GM23338 (cell line): ENCODE data around the gene CCDC117. TPM values are rescaled to one million over a fixed set of nuclear protein-coding genes. Genes with fewer than 3 reads are reported as not detected.

Experiments
- ATAC-seq: fragments of 200-7000 bp; cut with Tn5 transposase; 3 replicates; pipeline ENCODE4 v1.9.1; 2020
- DNase-seq: peaks from one replicate; pipeline ENCODE4 v3.0.0-alpha.2; 2015; ENCODE audit warnings: low spot score
- H2AFZ ChIP-seq: fragments of 200-600 bp; sonication (generic); 2 replicates; pipeline ENCODE4 v1.8.0; 2016; ENCODE audit warnings: antibody characterized with exemption, mild to moderate bottlenecking, moderate library complexity
- H3F3A ChIP-seq: fragments of 200-600 bp; sonication (generic); replicated peaks from 2 replicates; pipeline ENCODE4 v1.8.0; 2017; ENCODE audit warnings: antibody characterized with exemption, mixed run types, low read depth
- H3K27ac ChIP-seq: fragments of 200-600 bp; sonication (generic); 2 replicates; pipeline ENCODE4 v1.6.1; 2016; ENCODE audit warnings: low read depth
- H3K27me3 ChIP-seq: fragments of 200-600 bp; sonication (generic); 2 replicates; pipeline ENCODE4 v1.8.0; 2016; ENCODE audit warnings: mild to moderate bottlenecking, mixed run types, moderate library complexity; ENCODE audit not compliant: insufficient read depth
- H3K36me3 ChIP-seq: fragments of 200-600 bp; sonication (generic); 2 replicates; pipeline ENCODE4 v1.8.0; 2016; ENCODE audit warnings: mild to moderate bottlenecking; ENCODE audit not compliant: insufficient read depth
- H3K4me1 ChIP-seq: fragments of 200-600 bp; sonication (generic); 2 replicates; pipeline ENCODE4 v1.8.0; 2016; ENCODE audit warnings: mild to moderate bottlenecking, moderate library complexity; ENCODE audit not compliant: insufficient read depth
- H3K4me2 ChIP-seq: fragments of 200-600 bp; sonication (generic); 2 replicates; pipeline ENCODE4 v1.7.1; 2017; ENCODE audit warnings: mixed run types
- H3K4me3 ChIP-seq: fragments of 200-600 bp; sonication (generic); 2 replicates; pipeline ENCODE4 v1.6.1; 2016; ENCODE audit warnings: mixed run types
- H3K79me2 ChIP-seq: fragments of 200-600 bp; sonication (generic); replicated peaks from 2 replicates; pipeline ENCODE4 v1.8.0; 2017; ENCODE audit warnings: mild to moderate bottlenecking; ENCODE audit not compliant: insufficient read depth
- H3K9me2 ChIP-seq: fragments of 200-600 bp; sonication (generic); 2 replicates; pipeline ENCODE4 v1.8.0; 2017; ENCODE audit not compliant: insufficient read depth
- H4K20me1 ChIP-seq: fragments of 200-600 bp; sonication (generic); replicated peaks from 2 replicates; pipeline ENCODE4 v1.8.0; 2017; ENCODE audit warnings: mild to moderate bottlenecking; ENCODE audit not compliant: insufficient read depth
- H3K27ac Mint-ChIP-seq: 2 replicates; pipeline ENCODE4 v1.8.0; 2020; ENCODE audit warnings: inconsistent platforms, mild to moderate bottlenecking, moderate library complexity, mixed read lengths
- H3K27me3 Mint-ChIP-seq: 3 replicates; pipeline ENCODE4 v1.8.0; 2022; ENCODE audit warnings: low read depth, mild to moderate bottlenecking, moderate library complexity, mixed read lengths, inconsistent platforms; ENCODE audit not compliant: insufficient read depth, poor library complexity
- H3K36me3 Mint-ChIP-seq: 3 replicates; pipeline ENCODE4 v1.8.0; 2021; ENCODE audit warnings: low read depth, mild to moderate bottlenecking, inconsistent platforms, moderate library complexity, mixed read lengths
- H3K4me1 Mint-ChIP-seq: 3 replicates; pipeline ENCODE4 v1.8.0; 2020; ENCODE audit warnings: mild to moderate bottlenecking, inconsistent platforms, mixed read lengths
- H3K4me3 Mint-ChIP-seq: 3 replicates; pipeline ENCODE4 v1.8.0; 2021; ENCODE audit warnings: moderate library complexity, mild to moderate bottlenecking, inconsistent platforms, mixed read lengths
- H3K9me3 Mint-ChIP-seq: 3 replicates; pipeline ENCODE4 v1.8.0; 2020; ENCODE audit warnings: moderate library complexity, mild to moderate bottlenecking, inconsistent platforms, mixed read lengths
- CREB1 ChIP-seq: fragments of 250-450 bp; sonication (Bioruptor Pico); IDR thresholded peaks from 2 replicates; pipeline ENCODE4 v1.5.0; 2020; ENCODE audit warnings: low read depth, mild to moderate bottlenecking, moderate library complexity
- EZH2 ChIP-seq: fragments of 200-600 bp; sonication (generic); IDR thresholded peaks from one replicate; pipeline ENCODE4 v1.8.0; 2017; ENCODE audit warnings: antibody characterized with exemption, mild to moderate bottlenecking, low read depth; ENCODE audit not compliant: unreplicated experiment
- JUNB ChIP-seq: IDR thresholded peaks from one replicate; pipeline ENCODE4 v1.6.1; 2016; ENCODE audit warnings: antibody characterized with exemption; ENCODE audit not compliant: unreplicated experiment
- NANOG ChIP-seq: IDR thresholded peaks from 2 replicates; pipeline ENCODE4 v1.6.1; 2016; ENCODE audit warnings: antibody characterized with exemption, borderline replicate concordance
- polyA plus RNA-seq: library from polyadenylated mRNA; unstranded; fragments of >200 nt; fragmentation: Nextera tagmentation; extraction: Ambion mirVana; gene quantifications from 2 replicates; pipeline ENCODE4 v1.2.1, GENCODE V29; 2016
- total RNA-seq: library from RNA; depleted of rRNA; stranded (reverse); fragments of >200 nt; shearing (Covaris generic); gene quantifications from 2 replicates; pipeline ENCODE4 v1.2.3, GENCODE V29; 2014
- TF ChIP-seq, protein P1 (sequence below), 2 experiments: fragments of 200-600 bp in 1 of 2; sonication (generic) in 1 of 2; conservative IDR thresholded peaks; 2 replicates each; pipeline versions ENCODE4 v1.5.1 to v1.6.1; 2016 to 2017; ENCODE audit warnings: antibody characterized with exemption in 2 of 2, low read depth in 2 of 2, mild to moderate bottlenecking in 2 of 2, moderate library complexity in 1 of 2
- TF ChIP-seq, protein P2 (sequence below): IDR thresholded peaks from 2 replicates; pipeline ENCODE4 v1.6.1; 2016; ENCODE audit warnings: antibody characterized with exemption
- TF ChIP-seq, protein P3 (sequence below): fragments of 250-450 bp; sonication (Bioruptor Pico); IDR thresholded peaks from 2 replicates; pipeline ENCODE4 v1.5.0; 2020; ENCODE audit warnings: mild to moderate bottlenecking, moderate library complexity

CCDC117 gene
- total and polyA plus RNA-seq, 2 experiments from 2014 or later: 23.9 to 54.1 TPM

- H3K27me3 Mint-ChIP-seq: peaks cover 14% of the 10 kb centered on the region
- peaks cover 46% of the 10 kb centered on the region for H3K79me2 ChIP-seq
- TF ChIP-seq CREB1: no peak
- no peak for TF ChIP-seq JUNB
- TF ChIP-seq, protein P1, sequence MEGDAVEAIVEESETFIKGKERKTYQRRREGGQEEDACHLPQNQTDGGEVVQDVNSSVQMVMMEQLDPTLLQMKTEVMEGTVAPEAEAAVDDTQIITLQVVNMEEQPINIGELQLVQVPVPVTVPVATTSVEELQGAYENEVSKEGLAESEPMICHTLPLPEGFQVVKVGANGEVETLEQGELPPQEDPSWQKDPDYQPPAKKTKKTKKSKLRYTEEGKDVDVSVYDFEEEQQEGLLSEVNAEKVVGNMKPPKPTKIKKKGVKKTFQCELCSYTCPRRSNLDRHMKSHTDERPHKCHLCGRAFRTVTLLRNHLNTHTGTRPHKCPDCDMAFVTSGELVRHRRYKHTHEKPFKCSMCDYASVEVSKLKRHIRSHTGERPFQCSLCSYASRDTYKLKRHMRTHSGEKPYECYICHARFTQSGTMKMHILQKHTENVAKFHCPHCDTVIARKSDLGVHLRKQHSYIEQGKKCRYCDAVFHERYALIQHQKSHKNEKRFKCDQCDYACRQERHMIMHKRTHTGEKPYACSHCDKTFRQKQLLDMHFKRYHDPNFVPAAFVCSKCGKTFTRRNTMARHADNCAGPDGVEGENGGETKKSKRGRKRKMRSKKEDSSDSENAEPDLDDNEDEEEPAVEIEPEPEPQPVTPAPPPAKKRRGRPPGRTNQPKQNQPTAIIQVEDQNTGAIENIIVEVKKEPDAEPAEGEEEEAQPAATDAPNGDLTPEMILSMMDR (conservative IDR thresholded peaks at IDR 0.05; ENCODE audit: low read depth in 2 of 2): no peak
- TF ChIP-seq, protein P2, sequence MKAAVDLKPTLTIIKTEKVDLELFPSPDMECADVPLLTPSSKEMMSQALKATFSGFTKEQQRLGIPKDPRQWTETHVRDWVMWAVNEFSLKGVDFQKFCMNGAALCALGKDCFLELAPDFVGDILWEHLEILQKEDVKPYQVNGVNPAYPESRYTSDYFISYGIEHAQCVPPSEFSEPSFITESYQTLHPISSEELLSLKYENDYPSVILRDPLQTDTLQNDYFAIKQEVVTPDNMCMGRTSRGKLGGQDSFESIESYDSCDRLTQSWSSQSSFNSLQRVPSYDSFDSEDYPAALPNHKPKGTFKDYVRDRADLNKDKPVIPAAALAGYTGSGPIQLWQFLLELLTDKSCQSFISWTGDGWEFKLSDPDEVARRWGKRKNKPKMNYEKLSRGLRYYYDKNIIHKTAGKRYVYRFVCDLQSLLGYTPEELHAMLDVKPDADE: no peak
- TF ChIP-seq, protein P3, sequence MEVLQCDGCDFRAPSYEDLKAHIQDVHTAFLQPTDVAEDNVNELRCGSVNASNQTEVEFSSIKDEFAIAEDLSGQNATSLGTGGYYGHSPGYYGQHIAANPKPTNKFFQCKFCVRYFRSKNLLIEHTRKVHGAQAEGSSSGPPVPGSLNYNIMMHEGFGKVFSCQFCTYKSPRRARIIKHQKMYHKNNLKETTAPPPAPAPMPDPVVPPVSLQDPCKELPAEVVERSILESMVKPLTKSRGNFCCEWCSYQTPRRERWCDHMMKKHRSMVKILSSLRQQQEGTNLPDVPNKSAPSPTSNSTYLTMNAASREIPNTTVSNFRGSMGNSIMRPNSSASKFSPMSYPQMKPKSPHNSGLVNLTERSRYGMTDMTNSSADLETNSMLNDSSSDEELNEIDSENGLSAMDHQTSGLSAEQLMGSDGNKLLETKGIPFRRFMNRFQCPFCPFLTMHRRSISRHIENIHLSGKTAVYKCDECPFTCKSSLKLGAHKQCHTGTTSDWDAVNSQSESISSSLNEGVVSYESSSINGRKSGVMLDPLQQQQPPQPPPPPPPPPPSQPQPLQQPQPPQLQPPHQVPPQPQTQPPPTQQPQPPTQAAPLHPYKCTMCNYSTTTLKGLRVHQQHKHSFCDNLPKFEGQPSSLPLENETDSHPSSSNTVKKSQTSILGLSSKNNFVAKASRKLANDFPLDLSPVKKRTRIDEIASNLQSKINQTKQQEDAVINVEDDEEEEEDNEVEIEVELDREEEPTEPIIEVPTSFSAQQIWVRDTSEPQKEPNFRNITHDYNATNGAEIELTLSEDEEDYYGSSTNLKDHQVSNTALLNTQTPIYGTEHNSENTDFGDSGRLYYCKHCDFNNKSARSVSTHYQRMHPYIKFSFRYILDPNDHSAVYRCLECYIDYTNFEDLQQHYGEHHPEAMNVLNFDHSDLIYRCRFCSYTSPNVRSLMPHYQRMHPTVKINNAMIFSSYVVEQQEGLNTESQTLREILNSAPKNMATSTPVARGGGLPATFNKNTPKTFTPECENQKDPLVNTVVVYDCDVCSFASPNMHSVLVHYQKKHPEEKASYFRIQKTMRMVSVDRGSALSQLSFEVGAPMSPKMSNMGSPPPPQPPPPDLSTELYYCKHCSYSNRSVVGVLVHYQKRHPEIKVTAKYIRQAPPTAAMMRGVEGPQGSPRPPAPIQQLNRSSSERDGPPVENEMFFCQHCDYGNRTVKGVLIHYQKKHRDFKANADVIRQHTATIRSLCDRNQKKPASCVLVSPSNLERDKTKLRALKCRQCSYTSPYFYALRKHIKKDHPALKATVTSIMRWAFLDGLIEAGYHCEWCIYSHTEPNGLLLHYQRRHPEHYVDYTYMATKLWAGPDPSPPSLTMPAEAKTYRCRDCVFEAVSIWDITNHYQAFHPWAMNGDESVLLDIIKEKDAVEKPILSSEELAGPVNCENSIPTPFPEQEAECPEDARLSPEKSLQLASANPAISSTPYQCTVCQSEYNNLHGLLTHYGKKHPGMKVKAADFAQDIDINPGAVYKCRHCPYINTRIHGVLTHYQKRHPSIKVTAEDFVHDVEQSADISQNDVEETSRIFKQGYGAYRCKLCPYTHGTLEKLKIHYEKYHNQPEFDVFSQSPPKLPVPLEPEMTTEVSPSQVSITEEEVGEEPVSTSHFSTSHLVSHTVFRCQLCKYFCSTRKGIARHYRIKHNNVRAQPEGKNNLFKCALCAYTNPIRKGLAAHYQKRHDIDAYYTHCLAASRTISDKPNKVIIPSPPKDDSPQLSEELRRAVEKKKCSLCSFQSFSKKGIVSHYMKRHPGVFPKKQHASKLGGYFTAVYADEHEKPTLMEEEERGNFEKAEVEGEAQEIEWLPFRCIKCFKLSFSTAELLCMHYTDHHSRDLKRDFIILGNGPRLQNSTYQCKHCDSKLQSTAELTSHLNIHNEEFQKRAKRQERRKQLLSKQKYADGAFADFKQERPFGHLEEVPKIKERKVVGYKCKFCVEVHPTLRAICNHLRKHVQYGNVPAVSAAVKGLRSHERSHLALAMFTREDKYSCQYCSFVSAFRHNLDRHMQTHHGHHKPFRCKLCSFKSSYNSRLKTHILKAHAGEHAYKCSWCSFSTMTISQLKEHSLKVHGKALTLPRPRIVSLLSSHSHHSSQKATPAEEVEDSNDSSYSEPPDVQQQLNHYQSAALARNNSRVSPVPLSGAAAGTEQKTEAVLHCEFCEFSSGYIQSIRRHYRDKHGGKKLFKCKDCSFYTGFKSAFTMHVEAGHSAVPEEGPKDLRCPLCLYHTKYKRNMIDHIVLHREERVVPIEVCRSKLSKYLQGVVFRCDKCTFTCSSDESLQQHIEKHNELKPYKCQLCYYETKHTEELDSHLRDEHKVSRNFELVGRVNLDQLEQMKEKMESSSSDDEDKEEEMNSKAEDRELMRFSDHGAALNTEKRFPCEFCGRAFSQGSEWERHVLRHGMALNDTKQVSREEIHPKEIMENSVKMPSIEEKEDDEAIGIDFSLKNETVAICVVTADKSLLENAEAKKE: no peak
- no peak for TF ChIP-seq NANOG
- TF ChIP-seq EZH2: no peak
- H3K36me3 Mint-ChIP-seq: peaks cover 29% of the 10 kb centered on the region
- H3K9me3 Mint-ChIP-seq: no peaks in the 10 kb centered on the region; the same call in 2 of the 3 replicates
- H3F3A ChIP-seq: peaks cover 16% of the 10 kb centered on the region; the same call in 1 of the 2 replicates
- H3K27ac ChIP-seq: no peak overlapping the region
- peak overlapping the region; percentile 3; the same call in 1 of the 2 replicates for H3K4me3 ChIP-seq
- peak overlapping the region; percentile 97 for H3K4me2 ChIP-seq
- peaks cover 22% of the 10 kb centered on the region for H3K4me1 Mint-ChIP-seq
- peaks cover 10% of the 10 kb centered on the region for H3K4me1 ChIP-seq
- H3K9me2 ChIP-seq: no peaks in the 10 kb centered on the region
- H4K20me1 ChIP-seq: peaks cover 4% of the 10 kb centered on the region; the same call in 1 of the 2 replicates
- ATAC-seq (no peak), DNase-seq (peak; percentile 22)
- H3K27ac Mint-ChIP-seq: peak overlapping the region; percentile 59; the same call in 1 of the 2 replicates
- H3K36me3 ChIP-seq: peaks cover 21% of the 10 kb centered on the region
- H3K4me3 Mint-ChIP-seq: peak overlapping the region; percentile 50
- H2AFZ ChIP-seq: no peak overlapping the region
- H3K27me3 ChIP-seq: no peaks in the 10 kb centered on the region
These were observed 29.5 kb downstream of the CCDC117 start for GRCh38 chr22:28801845-28802594.
